ENCODE data around the gene COQ8A. TPM values are rescaled to one million over a fixed set of nuclear protein-coding genes. Genes with fewer than 3 reads are reported as not detected.

The COQ8A gene
- polyA plus RNA-seq, 1 donor from 2014 or later = 13.2 TPM

DNA sequence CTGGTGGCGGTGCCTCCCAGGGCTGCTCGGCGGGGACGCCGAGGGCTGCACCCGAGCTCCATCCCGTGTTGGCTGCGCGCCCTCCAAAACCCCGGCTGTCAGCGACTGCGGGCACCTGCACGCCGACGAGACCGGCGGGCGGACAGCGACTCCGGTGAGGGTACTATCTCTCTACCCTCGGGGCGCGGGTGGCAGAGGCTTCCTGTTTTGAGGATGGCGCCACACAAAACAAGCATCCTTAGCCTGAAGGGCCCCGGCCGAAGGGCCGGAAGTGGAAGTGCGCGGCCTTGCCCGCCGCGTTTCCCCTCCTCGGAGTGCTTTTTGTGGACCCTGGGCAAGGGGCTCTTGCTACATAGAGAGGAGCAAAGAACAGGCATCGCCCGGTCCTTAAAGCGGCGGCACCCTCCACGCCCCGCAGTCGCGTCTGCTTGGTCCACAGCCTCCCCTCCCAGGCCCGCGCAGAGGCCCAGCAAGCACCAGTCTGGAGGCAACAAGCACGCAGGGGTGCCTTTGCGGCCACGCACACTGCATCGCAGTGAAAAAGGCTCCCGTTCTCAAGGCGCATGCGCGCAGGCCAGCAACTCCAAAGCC, 561 bp upstream of the COQ8A start:
- Histone ChIP-seq H4K20me1 (ENCODE audit: insufficient read depth) (no peaks in the 10 kb centered on the region), H3K36me3 (ENCODE audit: insufficient read depth, low read length) (no peaks in the 10 kb centered on the region), H2AFZ (ENCODE audit: low read depth, low read length) (peak overlapping the region; percentile 99), H3K9me2 (ENCODE audit: insufficient read depth, low read length) (no peaks in the 10 kb centered on the region), H3K4me2 (ENCODE audit: low read length) (peak overlapping the region; percentile 79), H3K9me3 (ENCODE audit: low read length) (no peaks in the 10 kb centered on the region), H3K27ac (ENCODE audit: low read length) (peak overlapping the region; percentile 93), H3K27me3 (ENCODE audit: insufficient read depth, low read depth, low read length) (no peaks in the 10 kb centered on the region), H3K79me2 (replicated peaks; ENCODE audit: insufficient read depth, low read length) (no peaks in the 10 kb centered on the region), H3K9ac (ENCODE audit: low read length) (peak overlapping the region; percentile 86), H3F3A (ENCODE audit: insufficient read depth, low read length, poor library complexity, severe bottlenecking) (no peaks in the 10 kb centered on the region), H3K4me3 (ENCODE audit: low read length) (peak overlapping the region; percentile 88)
- TF ChIP-seq RAD21 (conservative IDR thresholded peaks at IDR 0.05) (peak; percentile 21), TAF1 (IDR thresholded peaks at IDR 0.05; ENCODE audit: low read depth) (peak; percentile 86), SMC3 (conservative IDR thresholded peaks at IDR 0.05; ENCODE audit: poor library complexity) (peak; percentile 35), POLR2AphosphoS5 (IDR thresholded peaks at IDR 0.05) (peak; percentile 90), EP300 (conservative IDR thresholded peaks at IDR 0.05; ENCODE audit: poor library complexity, severe bottlenecking) (no peak)

DNA sequence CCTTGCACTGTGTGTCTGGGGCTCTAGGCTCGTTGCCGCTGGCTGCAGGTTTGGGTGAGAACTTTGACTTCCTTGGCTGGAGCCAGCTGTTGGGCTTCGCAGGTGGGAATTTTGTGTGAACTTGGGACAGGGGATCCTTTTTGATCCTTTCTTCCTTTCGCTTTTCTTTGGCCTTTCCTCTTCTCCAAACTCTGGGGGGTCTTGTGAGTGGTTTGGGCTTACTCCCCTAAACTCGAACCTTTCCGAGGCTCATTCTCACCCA, 643 bp downstream of the COQ8A start:
- TF ChIP-seq, protein P1, sequence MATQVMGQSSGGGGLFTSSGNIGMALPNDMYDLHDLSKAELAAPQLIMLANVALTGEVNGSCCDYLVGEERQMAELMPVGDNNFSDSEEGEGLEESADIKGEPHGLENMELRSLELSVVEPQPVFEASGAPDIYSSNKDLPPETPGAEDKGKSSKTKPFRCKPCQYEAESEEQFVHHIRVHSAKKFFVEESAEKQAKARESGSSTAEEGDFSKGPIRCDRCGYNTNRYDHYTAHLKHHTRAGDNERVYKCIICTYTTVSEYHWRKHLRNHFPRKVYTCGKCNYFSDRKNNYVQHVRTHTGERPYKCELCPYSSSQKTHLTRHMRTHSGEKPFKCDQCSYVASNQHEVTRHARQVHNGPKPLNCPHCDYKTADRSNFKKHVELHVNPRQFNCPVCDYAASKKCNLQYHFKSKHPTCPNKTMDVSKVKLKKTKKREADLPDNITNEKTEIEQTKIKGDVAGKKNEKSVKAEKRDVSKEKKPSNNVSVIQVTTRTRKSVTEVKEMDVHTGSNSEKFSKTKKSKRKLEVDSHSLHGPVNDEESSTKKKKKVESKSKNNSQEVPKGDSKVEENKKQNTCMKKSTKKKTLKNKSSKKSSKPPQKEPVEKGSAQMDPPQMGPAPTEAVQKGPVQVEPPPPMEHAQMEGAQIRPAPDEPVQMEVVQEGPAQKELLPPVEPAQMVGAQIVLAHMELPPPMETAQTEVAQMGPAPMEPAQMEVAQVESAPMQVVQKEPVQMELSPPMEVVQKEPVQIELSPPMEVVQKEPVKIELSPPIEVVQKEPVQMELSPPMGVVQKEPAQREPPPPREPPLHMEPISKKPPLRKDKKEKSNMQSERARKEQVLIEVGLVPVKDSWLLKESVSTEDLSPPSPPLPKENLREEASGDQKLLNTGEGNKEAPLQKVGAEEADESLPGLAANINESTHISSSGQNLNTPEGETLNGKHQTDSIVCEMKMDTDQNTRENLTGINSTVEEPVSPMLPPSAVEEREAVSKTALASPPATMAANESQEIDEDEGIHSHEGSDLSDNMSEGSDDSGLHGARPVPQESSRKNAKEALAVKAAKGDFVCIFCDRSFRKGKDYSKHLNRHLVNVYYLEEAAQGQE (IDR thresholded peaks at IDR 0.05; ENCODE audit: borderline replicate concordance) = no peak
- TF ChIP-seq SMC3 (conservative IDR thresholded peaks at IDR 0.05; ENCODE audit: poor library complexity) = no peak
- Histone ChIP-seq H2AFZ (ENCODE audit: low read depth, low read length) (peak overlapping the region; percentile 47), H3K9ac (ENCODE audit: low read length) (peak overlapping the region; percentile 56), H3K4me2 (ENCODE audit: low read length) (peak overlapping the region; percentile 80), H3K36me3 (ENCODE audit: insufficient read depth, low read length) (no peaks in the 10 kb centered on the region), H3K9me2 (ENCODE audit: insufficient read depth, low read length) (no peaks in the 10 kb centered on the region), H3K9me3 (ENCODE audit: low read length) (no peaks in the 10 kb centered on the region), H3F3A (ENCODE audit: insufficient read depth, low read length, poor library complexity, severe bottlenecking) (no peaks in the 10 kb centered on the region), H3K27ac (ENCODE audit: low read length) (no peak overlapping the region), H3K27me3 (ENCODE audit: insufficient read depth, low read depth, low read length) (no peaks in the 10 kb centered on the region), H3K79me2 (replicated peaks; ENCODE audit: insufficient read depth, low read length) (no peaks in the 10 kb centered on the region), H4K20me1 (ENCODE audit: insufficient read depth) (no peaks in the 10 kb centered on the region), H3K4me3 (ENCODE audit: low read length) (peak overlapping the region; percentile 88)

DNA sequence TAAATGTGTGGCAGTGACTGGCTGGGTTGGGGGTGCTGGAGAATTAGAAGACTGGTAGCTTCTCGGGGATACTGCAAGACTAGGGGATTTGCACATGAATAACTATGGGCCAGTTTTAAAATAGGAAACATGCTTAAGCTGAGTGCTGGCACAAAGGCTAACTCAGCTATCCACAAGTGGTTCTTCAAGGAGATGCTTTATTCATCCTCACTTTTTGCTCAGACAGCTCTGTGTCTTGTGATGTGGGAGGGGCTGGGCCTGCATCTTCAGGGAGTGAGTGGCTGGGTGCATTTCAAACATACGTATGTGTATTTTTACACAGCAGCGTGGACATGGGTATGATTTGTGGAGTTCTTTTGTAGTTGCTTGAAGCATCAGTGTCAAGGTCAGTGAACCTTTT, 2.3 kb downstream of the COQ8A start:
- H3F3A ChIP-seq (ENCODE audit: insufficient read depth, low read length, poor library complexity, severe bottlenecking) = no peaks in the 10 kb centered on the region
- no peak overlapping the region for H3K4me3 ChIP-seq (ENCODE audit: low read length)
- no peaks in the 10 kb centered on the region for H3K9me2 ChIP-seq (ENCODE audit: insufficient read depth, low read length)
- H3K27me3 ChIP-seq (ENCODE audit: insufficient read depth, low read depth, low read length) = no peaks in the 10 kb centered on the region
- no peaks in the 10 kb centered on the region for H3K36me3 ChIP-seq (ENCODE audit: insufficient read depth, low read length)
- TF ChIP-seq POLR2AphosphoS5 (IDR thresholded peaks at IDR 0.05) (no peak), TAF1 (IDR thresholded peaks at IDR 0.05; ENCODE audit: low read depth) (no peak), EP300 (conservative IDR thresholded peaks at IDR 0.05; ENCODE audit: poor library complexity, severe bottlenecking) (no peak), EZH2 (IDR thresholded peaks at IDR 0.05; ENCODE audit: borderline replicate concordance, insufficient read depth, low read length, poor library complexity, severe bottlenecking) (no peak), SMC3 (conservative IDR thresholded peaks at IDR 0.05; ENCODE audit: poor library complexity) (no peak), MXI1 (conservative IDR thresholded peaks at IDR 0.05; ENCODE audit: poor library complexity, severe bottlenecking) (no peak), RAD21 (conservative IDR thresholded peaks at IDR 0.05) (no peak)
- TF ChIP-seq, protein P2, sequence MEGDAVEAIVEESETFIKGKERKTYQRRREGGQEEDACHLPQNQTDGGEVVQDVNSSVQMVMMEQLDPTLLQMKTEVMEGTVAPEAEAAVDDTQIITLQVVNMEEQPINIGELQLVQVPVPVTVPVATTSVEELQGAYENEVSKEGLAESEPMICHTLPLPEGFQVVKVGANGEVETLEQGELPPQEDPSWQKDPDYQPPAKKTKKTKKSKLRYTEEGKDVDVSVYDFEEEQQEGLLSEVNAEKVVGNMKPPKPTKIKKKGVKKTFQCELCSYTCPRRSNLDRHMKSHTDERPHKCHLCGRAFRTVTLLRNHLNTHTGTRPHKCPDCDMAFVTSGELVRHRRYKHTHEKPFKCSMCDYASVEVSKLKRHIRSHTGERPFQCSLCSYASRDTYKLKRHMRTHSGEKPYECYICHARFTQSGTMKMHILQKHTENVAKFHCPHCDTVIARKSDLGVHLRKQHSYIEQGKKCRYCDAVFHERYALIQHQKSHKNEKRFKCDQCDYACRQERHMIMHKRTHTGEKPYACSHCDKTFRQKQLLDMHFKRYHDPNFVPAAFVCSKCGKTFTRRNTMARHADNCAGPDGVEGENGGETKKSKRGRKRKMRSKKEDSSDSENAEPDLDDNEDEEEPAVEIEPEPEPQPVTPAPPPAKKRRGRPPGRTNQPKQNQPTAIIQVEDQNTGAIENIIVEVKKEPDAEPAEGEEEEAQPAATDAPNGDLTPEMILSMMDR (IDR thresholded peaks at IDR 0.05; ENCODE audit: poor library complexity, severe bottlenecking) = no peak
- TF ChIP-seq, protein P1 (IDR thresholded peaks at IDR 0.05; ENCODE audit: borderline replicate concordance) = no peak
- H4K20me1 ChIP-seq (ENCODE audit: insufficient read depth) = no peaks in the 10 kb centered on the region
- H2AFZ ChIP-seq (ENCODE audit: low read depth, low read length) = no peak overlapping the region
- H3K79me2 ChIP-seq (replicated peaks; ENCODE audit: insufficient read depth, low read length) = no peaks in the 10 kb centered on the region
- no peaks in the 10 kb centered on the region for H3K9me3 ChIP-seq (ENCODE audit: low read length)
- no peak overlapping the region for H3K4me2 ChIP-seq (ENCODE audit: low read length)
- no peak overlapping the region for H3K27ac ChIP-seq (ENCODE audit: low read length)
- H3K9ac ChIP-seq (ENCODE audit: low read length) = no peak overlapping the region

Measured in neural cell (in vitro differentiated cells).